Measurements from ENCODE around the gene GRB10. TPM values are rescaled to one million over a fixed set of nuclear protein-coding genes. Genes with fewer than 3 reads are reported as not detected.

GRB10 gene
- total and polyA plus RNA-seq, 3 experiments from 2014 or later: 0.20 to 0.49 (median 0.20) TPM

DNA sequence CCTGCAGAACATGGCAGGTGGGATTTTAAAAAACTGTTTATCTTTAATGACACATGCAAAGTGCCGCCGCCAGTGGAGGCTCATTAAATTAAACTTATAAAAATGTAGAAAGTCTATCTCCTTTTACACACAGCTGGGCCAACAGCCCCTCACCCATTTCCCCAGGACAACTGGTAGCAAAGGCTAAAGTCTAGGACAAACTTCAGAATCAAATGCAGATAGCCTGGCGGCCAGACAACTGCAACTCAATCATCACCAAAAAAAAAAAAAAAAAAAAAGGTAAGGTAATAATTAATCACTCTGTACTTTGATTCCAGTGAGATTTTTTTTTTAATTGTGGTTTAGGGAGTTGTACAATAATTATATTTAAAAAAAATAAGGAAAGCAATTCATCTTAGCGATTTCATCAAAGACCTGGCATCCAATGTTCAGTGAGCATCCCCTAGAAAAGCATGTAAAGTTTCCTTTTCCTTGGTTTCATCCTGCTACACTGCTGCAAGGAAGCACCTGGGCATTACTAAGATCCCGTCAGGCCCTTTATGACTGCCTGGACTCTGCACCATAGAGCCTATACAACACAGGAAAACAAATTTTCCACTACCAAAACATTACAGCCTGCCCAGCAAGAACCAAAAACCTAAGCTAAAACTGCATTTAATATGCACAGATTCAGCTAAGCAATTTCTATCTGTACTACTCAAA, 98.5 kb downstream of the GRB10 start:
- POLR2A ChIA-PET: no interaction called here
- no peaks in the 10 kb centered on the region for H3K36me3 Mint-ChIP-seq
- no peaks in the 10 kb centered on the region for H3K9me3 ChIP-seq (ENCODE audit: low read length)
- H3K9me3 Mint-ChIP-seq: no peaks in the 10 kb centered on the region
- no peak overlapping the region for H3K27ac ChIP-seq (ENCODE audit: low read depth, low read length)
- peaks cover 0 to 1% (median 1%) of the 10 kb centered on the region in 3 donors for H3K4me1 Mint-ChIP-seq
- no peaks in the 10 kb centered on the region for H3K36me3 ChIP-seq (ENCODE audit: insufficient read depth, low read length)
- peaks cover 19 to 43% of the 10 kb centered on the region in 2 donors for H3K27me3 Mint-ChIP-seq
- no peak overlapping the region for H3K4me3 Mint-ChIP-seq
- H3K27ac Mint-ChIP-seq: no peak overlapping the region
- DNase-seq: no peak
- no peaks in the 10 kb centered on the region for H3K27me3 ChIP-seq (ENCODE audit: insufficient read depth, low read length, poor library complexity, severe bottlenecking)
- no peaks in the 10 kb centered on the region for H3K4me1 ChIP-seq (ENCODE audit: insufficient read depth, low read length)
- CTCF ChIA-PET: no interaction called here
- no peak overlapping the region for H3K4me3 ChIP-seq (ENCODE audit: low read length)

DNA sequence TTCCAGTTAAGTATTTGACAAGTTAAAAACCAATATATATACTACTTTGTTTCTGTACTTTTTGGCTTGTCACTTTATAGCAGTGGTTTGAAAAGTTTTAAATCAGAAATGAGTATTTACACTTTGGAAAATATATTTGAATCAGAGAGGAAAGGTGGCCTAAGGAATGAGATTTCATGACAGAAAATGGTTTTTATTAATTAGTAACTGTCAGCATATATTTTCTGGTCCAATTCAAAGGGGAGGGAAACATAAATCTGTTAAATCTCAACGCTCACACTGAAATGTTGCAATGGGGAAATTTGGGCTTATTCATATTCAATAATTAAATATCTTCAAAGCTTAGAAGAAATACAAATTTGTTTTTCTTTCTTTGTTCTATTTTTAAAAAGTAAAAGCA, 100.1 kb downstream of the GRB10 start:
- Mint-ChIP-seq H3K36me3 (no peaks in the 10 kb centered on the region), H3K4me1 (peaks cover 0 to 3% (median 3%) of the 10 kb centered on the region in 3 donors), H3K4me3 (no peak overlapping the region), H3K27me3 (peaks cover 17 to 41% of the 10 kb centered on the region in 2 donors), H3K9me3 (no peaks in the 10 kb centered on the region), H3K27ac (no peak overlapping the region)
- Histone ChIP-seq H3K27ac (ENCODE audit: low read depth, low read length) (no peak overlapping the region), H3K4me1 (ENCODE audit: insufficient read depth, low read length) (no peaks in the 10 kb centered on the region), H3K4me3 (ENCODE audit: low read length) (no peak overlapping the region), H3K9me3 (ENCODE audit: low read length) (no peaks in the 10 kb centered on the region), H3K27me3 (ENCODE audit: insufficient read depth, low read length, poor library complexity, severe bottlenecking) (no peaks in the 10 kb centered on the region), H3K36me3 (ENCODE audit: insufficient read depth, low read length) (no peaks in the 10 kb centered on the region)
- ChIA-PET CTCF (no interaction called here), POLR2A (no interaction called here)
- no peak for DNase-seq

DNA sequence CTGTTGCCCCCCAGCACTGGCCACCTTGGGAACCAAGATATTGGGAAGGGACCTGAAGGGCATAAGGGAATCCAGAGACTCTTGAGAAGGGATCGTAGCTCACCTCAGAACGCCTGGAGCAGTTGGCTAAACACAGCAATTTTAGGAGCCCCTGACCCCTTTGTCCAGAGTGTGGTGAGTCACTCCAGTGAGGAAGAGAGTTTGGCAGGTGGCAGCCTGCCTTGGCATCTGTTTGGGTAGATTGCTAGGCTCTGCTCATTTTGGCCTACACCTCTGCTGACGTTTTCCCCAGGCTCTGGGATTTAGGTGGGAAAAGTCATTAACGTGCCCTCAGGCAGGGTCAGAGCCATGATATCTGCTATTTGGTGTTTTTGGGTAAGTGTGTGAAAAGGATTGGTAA, 100.6 kb downstream of the GRB10 start:
- no peak for DNase-seq
- Mint-ChIP-seq H3K27ac (peak overlapping the region in 1 of 8 donors; percentile 38), H3K4me3 (no peak overlapping the region), H3K27me3 (peaks cover 13 to 37% of the 10 kb centered on the region in 2 donors), H3K36me3 (no peaks in the 10 kb centered on the region), H3K4me1 (peaks cover 0 to 3% (median 3%) of the 10 kb centered on the region in 3 donors), H3K9me3 (no peaks in the 10 kb centered on the region)
- H3K4me1 ChIP-seq (ENCODE audit: insufficient read depth, low read length): no peaks in the 10 kb centered on the region
- no peak overlapping the region for H3K27ac ChIP-seq (ENCODE audit: low read depth, low read length)
- H3K4me3 ChIP-seq (ENCODE audit: low read length): no peak overlapping the region
- no peaks in the 10 kb centered on the region for H3K27me3 ChIP-seq (ENCODE audit: insufficient read depth, low read length, poor library complexity, severe bottlenecking)
- H3K9me3 ChIP-seq (ENCODE audit: low read length): no peaks in the 10 kb centered on the region
- no peaks in the 10 kb centered on the region for H3K36me3 ChIP-seq (ENCODE audit: insufficient read depth, low read length)
- CTCF ChIA-PET: no interaction called here
- POLR2A ChIA-PET: no interaction called here

DNA sequence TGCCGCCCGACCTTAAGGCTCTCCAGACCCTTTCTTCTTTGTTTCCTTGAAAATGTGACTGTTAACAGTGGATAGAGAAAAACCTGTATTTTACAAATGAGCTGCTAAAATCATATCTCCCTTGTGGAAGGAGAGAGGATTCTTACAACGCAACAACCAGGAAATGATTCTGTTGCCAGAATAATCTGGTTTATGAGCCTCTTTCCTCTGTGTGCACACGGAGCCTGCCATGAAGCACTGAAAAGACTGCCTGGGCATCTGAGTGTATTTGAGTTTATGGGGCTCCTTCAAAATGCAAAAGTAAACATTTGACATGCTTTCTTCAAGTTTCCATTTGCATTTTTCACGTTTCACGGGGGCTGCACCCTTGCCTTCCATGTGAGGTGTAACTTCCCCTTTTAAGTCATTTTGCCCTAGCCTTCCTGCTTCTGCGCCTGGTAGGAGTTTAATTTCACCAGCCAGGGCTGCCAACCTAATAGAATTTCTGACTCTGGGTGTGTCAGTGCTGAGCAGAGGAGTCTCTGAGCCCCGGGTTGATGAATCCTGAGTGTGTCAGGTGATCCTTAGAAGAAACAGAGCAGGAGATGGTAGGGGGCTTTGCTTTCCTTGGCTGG, 101.2 kb downstream of the GRB10 start:
- DNase-seq: no peak
- Histone ChIP-seq H3K36me3 (ENCODE audit: insufficient read depth, low read length) (no peaks in the 10 kb centered on the region), H3K27me3 (ENCODE audit: insufficient read depth, low read length, poor library complexity, severe bottlenecking) (no peaks in the 10 kb centered on the region), H3K9me3 (ENCODE audit: low read length) (no peaks in the 10 kb centered on the region), H3K27ac (ENCODE audit: low read depth, low read length) (no peak overlapping the region), H3K4me3 (ENCODE audit: low read length) (no peak overlapping the region), H3K4me1 (ENCODE audit: insufficient read depth, low read length) (no peaks in the 10 kb centered on the region)
- Mint-ChIP-seq H3K27ac (no peak overlapping the region), H3K9me3 (no peaks in the 10 kb centered on the region), H3K27me3 (peaks cover 12 to 37% of the 10 kb centered on the region in 2 donors), H3K4me1 (peaks cover 0 to 3% (median 3%) of the 10 kb centered on the region in 3 donors), H3K4me3 (no peak overlapping the region), H3K36me3 (no peaks in the 10 kb centered on the region)
- ChIA-PET POLR2A (no interaction called here), CTCF (interaction anchor here (1.0 to 7.2 kb wide), 2 partner anchors 213 to 589 kb away, joined by 3 to 87 read pairs; no protein-coding TSS in a partner anchor)

DNA sequence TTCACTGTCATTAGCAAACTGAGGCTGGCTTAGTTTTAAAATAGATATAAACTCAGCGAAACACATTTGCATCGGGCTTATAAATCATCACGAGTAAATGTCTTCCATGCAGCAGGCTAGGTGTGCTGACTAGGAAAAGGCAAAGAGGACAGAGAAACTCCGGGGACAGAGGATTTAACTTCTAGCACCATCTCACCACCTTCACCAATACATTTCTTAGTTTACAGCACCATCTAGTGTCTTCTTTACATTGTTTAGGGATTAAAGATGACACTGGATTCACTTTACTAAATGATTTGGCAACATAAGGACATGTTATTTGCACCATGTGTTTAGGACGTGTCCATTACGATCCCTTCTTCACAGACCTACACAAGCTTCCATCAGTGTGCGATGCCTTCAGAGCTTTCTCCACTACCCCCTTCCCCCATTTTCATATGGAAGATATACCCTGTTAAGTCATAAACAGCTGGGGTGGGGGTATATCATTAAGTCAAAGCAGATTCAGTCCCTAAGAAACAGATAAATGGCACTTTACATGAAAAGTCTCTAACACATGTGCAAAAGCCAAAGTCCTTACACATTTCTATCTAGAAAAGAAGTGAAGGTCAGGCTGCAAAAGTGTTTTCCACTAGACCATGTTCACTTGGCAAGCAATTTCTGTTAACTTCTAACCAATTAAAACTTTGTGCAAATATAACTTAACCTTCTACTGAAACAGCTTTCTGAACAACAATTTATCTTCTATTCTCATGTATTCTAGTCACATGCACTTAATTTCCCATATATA, 103.3 kb downstream of the GRB10 start:
- Mint-ChIP-seq H3K4me3 (no peak overlapping the region), H3K27me3 (peaks cover 6 to 27% of the 10 kb centered on the region in 2 donors), H3K36me3 (no peaks in the 10 kb centered on the region), H3K27ac (no peak overlapping the region), H3K4me1 (peaks cover 0 to 3% (median 3%) of the 10 kb centered on the region in 3 donors), H3K9me3 (no peaks in the 10 kb centered on the region)
- DNase-seq: peak in 2 of 5 donors; percentile 50 to 54
- POLR2A ChIA-PET: no interaction called here
- Histone ChIP-seq H3K4me1 (ENCODE audit: insufficient read depth, low read length) (no peaks in the 10 kb centered on the region), H3K27ac (ENCODE audit: low read depth, low read length) (no peak overlapping the region), H3K4me3 (ENCODE audit: low read length) (no peak overlapping the region), H3K27me3 (ENCODE audit: insufficient read depth, low read length, poor library complexity, severe bottlenecking) (no peaks in the 10 kb centered on the region), H3K36me3 (ENCODE audit: insufficient read depth, low read length) (no peaks in the 10 kb centered on the region), H3K9me3 (ENCODE audit: low read length) (no peaks in the 10 kb centered on the region)
- CTCF ChIA-PET: interaction anchor here (0.9 to 7.2 kb wide), 21 partner anchors 14 to 587 kb away, joined by 3 to 87 read pairs (median 4); partner anchors contain the start of gene ZPBP

DNA sequence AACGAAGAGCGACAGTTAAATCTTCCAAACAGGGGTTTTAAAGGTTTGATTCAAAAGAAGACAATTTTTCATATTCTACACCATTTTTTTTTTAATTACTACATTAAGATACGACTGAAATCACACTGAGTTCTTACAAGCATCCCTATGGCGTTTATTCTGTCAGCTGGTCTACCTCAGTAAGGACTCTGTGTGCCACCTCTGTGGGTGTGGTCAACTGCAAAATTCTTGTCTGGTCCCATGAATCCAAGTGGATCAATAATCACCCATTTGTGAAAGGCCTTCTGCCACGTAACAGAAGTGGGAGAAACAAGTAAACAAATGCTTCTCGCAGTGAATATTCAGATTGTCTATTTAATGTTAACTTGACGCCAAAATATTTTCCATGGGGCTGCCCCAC, 104.1 kb downstream of the GRB10 start:
- Mint-ChIP-seq H3K36me3 (no peaks in the 10 kb centered on the region), H3K27ac (no peak overlapping the region), H3K9me3 (no peaks in the 10 kb centered on the region), H3K4me1 (peaks cover 0 to 3% (median 3%) of the 10 kb centered on the region in 3 donors), H3K27me3 (peaks cover 6 to 28% of the 10 kb centered on the region in 2 donors), H3K4me3 (no peak overlapping the region)
- Histone ChIP-seq H3K36me3 (ENCODE audit: insufficient read depth, low read length) (no peaks in the 10 kb centered on the region), H3K4me1 (ENCODE audit: insufficient read depth, low read length) (no peaks in the 10 kb centered on the region), H3K27ac (ENCODE audit: low read depth, low read length) (no peak overlapping the region), H3K9me3 (ENCODE audit: low read length) (no peaks in the 10 kb centered on the region), H3K4me3 (ENCODE audit: low read length) (no peak overlapping the region), H3K27me3 (ENCODE audit: insufficient read depth, low read length, poor library complexity, severe bottlenecking) (no peaks in the 10 kb centered on the region)
- DNase-seq: no peak
- CTCF ChIA-PET: interaction anchor here (0.9 to 7.2 kb wide), 19 partner anchors 13 to 586 kb away, joined by 3 to 87 read pairs (median 4); partner anchors contain the start of gene ZPBP
- POLR2A ChIA-PET: no interaction called here

- Histone ChIP-seq H3K27me3 (ENCODE audit: insufficient read depth, low read length, poor library complexity, severe bottlenecking) (no peaks in the 10 kb centered on the region), H3K36me3 (ENCODE audit: insufficient read depth, low read length) (no peaks in the 10 kb centered on the region), H3K9me3 (ENCODE audit: low read length) (no peaks in the 10 kb centered on the region), H3K4me3 (ENCODE audit: low read length) (no peak overlapping the region), H3K27ac (ENCODE audit: low read depth, low read length) (no peak overlapping the region), H3K4me1 (ENCODE audit: insufficient read depth, low read length) (no peaks in the 10 kb centered on the region)
- no peak overlapping the region for H3K4me3 Mint-ChIP-seq
- no peaks in the 10 kb centered on the region for H3K36me3 Mint-ChIP-seq
- H3K27me3 Mint-ChIP-seq: peaks cover 4 to 24% of the 10 kb centered on the region in 2 donors
- no peak overlapping the region for H3K27ac Mint-ChIP-seq
- no peaks in the 10 kb centered on the region for H3K9me3 Mint-ChIP-seq
- POLR2A ChIA-PET: no interaction called here
- CTCF ChIA-PET: interaction anchor here (1.5 to 7.2 kb wide), 5 partner anchors 37 to 585 kb away, joined by 3 to 87 read pairs (median 20); partner anchors contain the start of gene ZPBP
- H3K4me1 Mint-ChIP-seq: peaks cover 0 to 3% (median 3%) of the 10 kb centered on the region in 3 donors
- DNase-seq: no peak
Measured at GRCh38 chr7:50677638-50677996, 105.1 kb downstream of the GRB10 start.

Data from CD8-positive, alpha-beta memory T cell (primary cell).